Measurements from ENCODE around the gene CLIC4.
"Not testable (repeated sequence)": the region's sequence is repeated elsewhere in the genome, so short reads cannot be mapped to it uniquely, and the experiment has no call there.

The CLIC4 gene

DNA sequence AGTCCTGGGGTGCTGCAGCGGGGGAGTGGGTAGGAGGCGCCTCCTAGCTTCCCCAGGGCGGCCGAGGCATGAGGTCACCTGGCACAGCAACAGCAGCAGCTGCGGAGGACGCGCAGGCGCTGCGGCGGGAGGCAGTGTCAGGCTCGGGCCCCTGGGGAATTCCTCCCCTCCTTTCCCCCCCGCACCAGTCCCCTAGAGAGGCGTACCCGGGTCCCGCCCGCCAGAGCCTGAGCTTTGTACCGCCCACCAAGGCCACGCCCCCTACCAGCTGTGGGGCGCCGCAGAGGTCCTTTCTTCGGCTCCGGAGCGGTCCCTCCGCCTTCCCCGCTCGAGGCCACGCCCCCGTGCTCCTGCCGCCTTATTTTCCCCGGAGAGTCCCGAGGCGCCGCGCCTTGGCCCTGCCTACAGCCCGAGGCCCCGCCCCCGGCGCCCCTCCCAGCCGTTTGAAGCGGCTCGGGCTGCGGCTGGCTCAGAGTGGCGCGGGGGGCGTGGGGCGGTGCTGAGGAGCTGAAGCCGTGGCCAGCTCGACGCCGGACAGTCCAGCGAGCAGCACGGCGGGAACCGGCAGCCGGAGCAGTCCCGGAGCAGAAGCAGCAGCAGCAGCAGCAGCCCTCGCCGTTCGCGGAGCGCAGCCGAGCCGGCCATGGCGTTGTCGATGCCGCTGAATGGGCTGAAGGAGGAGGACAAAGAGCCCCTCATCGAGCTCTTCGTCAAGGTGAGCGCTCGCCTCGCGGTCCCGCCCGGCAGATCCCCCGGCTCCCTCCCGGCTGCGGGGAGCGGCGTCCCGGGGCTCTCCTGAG is at the start of gene CLIC4:
CLIC4 (plus strand) TSS at position 537 of the 800 bp plus-strand sequence; CDS start at position 644, 107 bp downstream.
- DNase-seq = peak; percentile 99

DNA sequence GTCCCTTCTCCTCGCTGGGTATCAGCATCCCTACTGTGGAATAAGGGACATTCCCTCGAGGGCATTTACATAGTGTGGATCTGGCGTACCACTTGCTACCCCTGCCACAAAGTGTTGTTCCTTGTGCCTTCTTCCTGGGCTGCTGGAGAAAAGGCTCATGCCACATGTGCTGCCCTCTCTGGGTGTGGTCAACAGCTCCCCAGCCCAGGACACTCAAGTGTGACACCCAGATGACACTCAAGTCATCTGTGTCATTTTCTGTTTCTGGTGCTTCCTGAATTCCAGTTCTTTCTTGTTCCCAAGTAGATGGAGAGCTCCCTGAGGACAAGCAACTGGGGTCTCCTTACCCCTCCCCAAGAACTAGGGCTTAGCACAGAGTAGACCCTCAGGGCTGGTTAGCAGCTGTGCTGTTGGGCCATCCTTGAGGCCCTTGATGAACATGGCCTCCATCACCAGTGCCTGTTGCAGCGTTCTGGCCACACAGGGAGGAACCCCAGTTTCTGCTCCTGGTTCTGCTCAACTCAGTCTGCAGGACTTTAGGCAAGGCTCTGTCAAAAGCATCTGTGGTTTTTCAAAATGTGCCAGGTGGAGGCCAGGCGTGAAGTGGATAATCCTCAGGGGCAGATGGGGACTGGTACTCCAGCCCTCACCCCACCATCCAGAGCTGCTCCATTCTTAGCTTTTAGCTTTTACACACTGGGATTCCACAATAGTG is 49.0 kb upstream of the CLIC4 start:
- no peak for DNase-seq

DNA sequence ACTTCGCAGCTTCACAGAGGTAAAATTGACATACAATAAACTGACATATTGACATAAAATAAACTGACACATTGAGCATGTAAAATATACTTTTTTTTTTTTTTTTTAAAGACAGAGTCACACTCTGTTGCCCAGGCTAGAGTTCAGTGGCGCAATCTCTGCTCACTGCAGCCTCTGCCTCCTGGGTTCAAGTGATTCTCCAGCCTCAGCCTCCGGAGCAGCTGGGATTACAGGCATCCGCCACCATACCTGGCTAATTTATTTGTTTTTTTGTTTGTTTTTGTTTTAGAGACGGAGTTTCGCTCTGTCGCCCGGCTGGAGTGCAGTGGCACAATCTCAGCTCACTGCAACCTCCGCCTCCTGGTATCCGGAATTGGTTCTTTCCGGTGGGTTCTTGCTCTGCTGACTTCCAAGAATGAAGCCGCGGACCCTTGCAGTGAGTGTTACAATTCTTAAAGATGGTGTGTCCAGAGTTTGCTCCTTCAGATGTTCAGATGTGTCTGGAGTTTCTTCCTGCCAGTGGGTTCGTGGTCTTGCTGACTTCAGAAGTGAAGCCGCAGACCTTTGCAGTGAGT is 48.4 kb upstream of the CLIC4 start:
- DNase-seq = no peak

DNA sequence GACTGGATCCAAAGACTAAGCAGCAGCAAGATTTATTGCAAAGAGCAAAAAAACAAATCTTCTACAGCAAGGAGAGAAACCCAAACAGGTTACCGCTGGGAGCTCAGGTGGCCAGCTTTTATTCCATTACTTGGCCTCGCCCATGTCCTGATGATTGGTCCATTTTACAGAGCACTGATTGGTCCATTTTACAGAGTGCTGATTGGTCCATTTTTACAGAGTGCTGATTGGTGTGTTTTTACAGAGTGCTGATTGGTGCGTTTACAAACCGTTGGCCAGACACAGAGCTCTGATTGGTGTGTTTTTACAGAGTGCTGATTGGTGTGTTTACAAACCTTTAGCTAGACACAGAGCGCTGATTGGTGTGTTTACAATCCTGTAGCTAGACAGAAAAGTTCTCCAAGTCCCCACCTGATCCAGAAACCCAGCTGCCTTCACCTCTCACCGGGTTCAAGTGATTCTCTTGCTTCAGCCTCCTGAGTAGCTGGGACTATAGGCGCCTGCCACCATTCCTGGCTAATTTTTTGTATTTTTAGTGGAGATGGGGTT is 47.7 kb upstream of the CLIC4 start:
- DNase-seq = not testable (repeated sequence)

DNA sequence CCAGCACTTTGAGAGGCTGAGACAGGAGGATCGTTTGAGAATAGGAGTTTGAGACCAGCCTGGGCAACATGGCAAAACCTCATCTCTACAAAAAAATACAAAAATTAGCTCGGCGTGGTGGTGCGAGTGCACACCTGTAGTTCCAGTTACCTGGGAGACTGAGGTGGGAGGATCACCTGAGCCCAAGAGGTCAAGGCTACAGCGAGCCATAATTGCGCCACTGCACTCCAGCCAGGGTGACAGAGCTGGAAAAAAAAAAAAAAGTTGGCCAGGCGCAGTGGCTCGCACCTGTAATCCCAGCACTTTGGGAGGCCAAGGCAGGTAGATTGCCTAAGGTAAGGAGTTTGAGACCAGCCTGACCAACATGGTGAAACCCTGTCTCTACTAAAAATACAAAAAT is 46.9 kb upstream of the CLIC4 start:
- DNase-seq = not testable (repeated sequence)

DNA sequence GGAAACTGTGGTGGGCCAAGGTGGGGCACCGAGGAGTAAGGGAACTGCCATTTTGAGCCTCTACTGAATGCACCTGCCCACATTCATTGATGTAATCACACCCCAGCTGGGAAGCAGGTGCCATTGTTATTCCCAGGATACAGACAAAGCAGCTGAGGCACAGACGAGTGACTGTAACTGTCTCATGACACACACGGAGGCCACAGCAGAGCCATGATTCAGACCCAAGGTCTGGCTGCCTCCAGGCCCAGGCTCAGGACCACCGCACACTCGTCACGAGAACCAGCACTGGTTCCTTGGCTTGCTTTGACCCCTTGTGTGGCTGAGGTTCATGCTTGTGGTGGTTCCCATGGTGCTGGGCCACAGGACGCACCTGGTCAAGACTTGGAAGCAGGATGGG is 45.6 kb upstream of the CLIC4 start:
- DNase-seq = no peak

DNA sequence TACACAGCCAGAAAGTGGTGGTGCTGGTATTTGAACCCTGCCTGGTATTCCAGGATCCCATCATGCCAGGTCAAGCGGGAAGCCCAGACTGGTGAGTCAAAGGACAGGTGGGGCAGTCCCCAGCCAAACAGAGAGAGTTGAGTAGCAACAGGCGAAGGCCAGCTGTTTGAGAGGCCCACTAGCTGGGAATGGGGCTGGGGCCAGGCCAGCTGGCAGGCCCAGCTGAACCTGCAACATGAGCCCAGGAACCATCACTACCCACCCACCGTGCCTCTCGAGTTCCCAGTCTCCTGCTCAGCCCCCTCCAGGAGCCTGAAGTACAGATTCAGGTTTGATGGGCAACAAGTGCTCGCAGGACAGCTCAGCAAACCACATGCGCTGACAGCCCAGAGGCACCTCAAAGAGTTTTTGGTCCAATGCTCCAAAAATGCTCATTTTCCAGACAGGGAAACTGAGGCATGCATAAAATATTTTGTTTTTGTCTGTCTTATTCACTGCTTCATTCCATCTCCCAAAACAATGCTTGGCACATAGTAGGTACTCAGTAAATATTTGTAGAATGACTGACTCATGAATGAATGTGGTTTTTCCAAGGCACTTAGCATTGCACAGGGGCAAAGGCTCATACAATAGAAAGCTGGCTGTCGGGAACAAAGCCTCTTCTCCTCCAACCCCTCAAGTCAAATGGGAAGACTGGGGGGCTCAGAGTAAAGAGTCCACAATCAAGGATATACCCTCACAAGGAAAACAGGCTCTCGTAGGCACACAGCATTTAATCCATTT is 42.5 kb upstream of the CLIC4 start:
- DNase-seq = no peak

DNA sequence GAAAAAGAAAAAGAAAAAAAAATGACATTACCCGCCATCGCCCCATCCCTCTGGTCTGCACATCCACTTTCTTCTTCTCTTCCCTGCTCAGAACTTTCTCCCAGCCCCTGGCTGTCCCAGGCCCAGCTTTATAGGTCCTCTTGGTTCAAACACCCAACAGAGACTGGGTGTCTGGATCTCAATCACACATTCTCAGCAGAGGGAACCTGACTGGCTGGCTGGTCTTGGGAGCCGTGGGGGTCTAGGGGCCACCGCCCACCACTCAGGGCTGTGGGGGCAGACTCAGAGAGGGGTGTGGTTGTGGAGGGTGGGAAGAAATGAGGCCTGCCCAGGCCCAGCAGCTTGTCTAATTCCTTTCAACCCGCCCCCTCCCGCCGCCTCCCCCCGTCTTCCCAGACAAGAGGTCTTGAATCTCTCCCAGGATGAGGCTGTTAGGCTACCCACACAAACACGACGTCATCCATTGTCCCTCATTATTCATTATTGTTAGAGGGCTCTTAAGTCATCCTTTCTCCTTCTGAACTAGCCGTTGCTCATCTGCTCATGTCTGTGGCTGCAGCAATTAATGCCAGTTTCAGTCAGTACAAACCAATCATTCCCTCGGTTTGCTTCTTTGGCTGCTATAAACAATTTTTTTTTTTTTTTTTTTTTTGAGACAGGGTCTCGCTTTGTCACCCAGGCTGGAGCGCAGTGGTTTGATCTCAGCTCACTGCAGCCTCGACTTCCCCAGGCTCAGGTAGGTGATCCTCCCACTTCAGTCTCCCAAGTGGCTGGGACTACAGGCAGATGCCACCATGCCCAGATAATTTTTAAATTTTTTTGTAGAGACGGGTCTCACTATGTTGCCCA is 40.6 kb upstream of the CLIC4 start:
- DNase-seq = no peak

DNA sequence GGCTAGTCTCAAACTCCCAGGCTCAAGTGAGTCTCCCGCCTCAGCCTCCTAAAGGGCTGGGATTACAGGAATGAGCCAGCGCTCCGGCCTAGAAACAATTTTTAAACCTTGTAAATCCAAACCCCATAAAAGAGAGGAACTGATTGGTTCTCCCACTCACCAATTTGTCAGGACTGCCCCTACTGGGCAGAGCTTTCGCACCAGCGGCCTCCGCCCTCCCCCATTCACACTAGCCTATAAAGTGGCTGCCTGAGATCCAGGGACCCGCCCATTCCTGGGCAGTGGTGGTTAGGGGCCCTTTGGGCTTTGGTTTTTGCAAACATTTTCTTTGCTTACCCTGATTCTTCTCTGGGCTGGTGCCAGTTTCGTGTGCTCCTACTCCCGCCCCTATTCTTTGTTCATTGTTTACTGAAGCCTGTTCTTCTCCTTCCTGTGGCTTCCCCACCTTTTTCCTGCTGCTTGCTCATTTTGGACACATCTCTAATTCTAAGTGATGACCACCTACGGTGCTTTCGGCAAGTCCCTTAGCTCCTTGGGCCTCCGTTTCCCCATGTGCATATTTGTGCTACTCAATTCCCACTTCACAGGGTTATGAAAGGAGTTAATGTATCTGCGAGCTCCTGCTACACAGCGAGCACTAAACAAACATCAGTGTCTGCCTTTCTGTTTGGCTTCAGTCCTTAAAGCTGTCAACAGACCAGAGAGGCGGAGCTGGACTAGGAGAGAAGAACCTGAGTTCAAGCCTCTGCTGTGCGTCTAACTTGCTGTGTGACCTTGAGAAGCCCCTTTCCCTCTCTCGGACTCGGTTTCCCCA is 39.8 kb upstream of the CLIC4 start:
- peak; percentile 44 for DNase-seq

DNA sequence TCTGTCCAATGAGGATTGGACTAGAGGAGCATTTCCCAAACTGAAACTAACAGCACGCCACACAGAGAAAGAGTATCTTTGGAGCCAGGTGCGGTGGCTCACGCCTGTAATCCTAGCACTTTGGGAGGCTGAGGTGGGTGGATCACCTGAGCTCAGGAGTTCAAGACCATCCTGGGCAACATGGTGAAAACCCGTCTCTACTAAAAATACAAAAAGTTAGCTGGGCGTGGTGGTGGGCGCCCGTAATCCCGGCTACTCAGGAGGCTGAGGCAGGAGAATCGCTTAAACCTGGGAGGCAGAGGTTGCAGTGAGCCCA is 39.2 kb upstream of the CLIC4 start:
- DNase-seq = not testable (repeated sequence)

DNA sequence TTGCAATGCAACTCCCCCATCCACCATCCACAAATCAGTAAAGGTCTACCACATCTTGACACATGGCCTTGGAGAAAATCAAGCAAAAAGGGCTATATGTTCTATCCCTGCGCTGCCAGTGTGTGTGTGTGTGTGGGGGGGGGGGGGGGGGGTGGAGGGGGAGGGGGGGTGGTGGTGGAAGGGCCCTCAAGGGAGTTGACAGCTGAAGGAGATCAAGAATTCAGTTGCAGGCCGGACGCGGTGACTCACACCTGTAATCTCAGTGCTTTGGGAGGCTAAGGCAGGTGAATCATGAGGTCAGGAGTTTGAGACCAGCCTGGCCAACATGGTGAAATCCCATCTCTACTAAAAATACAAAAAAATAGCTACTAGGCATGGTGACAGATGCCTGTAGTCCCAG is 37.6 kb upstream of the CLIC4 start:
- no peak for DNase-seq

DNA sequence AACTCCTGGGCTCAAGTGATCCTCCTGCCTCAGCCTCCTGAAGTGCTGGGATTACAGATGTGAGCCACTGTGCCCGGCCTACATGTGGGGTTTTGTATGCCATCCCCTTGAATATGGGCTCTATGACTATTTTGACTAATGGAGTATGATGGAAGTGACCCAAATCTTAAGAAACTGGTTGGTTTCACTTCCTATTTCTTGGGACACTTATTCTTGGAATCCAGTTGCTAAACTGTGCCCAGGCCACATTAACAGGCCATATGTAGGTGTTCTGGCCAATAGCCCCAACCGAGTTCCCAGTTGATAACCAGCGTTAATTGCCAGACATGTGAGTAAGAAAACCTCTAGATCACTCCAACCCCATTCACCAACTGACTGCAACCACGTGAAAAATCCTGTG is 36.3 kb upstream of the CLIC4 start:
- DNase-seq = no peak

DNA sequence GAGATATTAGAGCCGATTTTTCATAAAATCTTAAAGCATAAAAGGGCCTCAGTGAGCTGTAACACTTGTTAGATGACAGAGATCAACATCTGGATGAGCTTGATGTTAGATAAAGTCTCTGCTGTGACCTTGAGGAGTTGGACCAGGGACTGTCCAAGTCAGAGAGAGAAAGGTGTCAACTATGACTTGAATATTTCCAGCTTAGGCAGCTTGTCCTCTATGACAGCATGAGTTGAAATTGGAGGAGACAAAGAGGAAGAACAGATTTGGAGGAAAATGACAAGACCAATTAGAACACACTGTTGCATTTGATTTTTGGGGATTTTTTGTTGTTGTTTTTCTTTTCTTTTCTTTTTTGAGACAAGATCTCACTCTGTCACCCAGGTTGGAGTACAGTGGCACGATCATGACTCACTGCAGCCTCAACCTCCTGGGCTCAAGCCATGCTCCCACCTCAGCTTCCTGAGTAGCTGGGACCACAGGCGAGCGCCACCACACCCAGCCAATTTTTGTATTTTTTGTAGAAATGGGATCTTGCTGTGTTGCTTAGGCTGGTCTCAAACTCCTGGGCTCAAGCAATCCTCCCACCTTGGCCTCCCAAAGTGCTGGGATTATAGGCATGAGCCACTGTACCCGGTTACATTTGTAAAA is 35.3 kb upstream of the CLIC4 start:
- DNase-seq = peak; percentile 40

DNA sequence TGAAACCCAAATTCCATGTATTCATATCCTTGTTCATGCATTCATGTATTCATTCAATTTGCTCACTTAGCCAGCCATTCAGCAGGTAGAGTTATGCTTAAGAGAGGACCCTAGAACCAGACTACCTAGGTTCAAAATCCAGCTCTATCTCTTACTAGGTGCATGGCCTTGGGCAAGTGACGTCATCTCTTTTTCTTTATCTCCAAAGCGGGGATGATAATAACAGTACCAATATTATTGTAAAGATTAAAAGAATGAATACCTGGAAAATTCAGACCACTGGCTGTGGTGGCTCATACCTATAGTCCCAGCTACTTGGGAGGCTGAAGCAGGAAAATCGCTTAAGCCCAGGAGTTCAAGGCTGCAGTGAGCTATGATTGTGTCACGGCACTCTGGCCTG is 33.9 kb upstream of the CLIC4 start:
- no peak for DNase-seq

DNA sequence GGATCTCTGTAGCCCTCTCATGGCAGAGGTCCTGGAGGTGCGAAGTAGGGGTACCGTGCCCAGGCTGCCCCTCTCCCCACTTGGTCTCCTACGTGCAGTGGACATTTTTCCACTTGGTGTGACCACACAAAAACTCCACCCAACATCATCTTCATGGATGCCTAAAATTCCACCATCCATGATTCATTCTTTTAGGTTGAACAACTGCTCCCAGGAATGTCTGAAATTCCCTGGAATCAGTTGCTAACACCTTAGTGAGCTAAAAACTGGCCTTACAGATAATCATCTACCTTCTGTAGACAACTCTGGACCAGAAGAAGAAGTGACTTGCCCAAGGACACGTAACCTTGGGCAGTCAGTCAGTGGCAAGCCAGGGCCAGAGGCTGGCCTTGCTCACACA is 32.1 kb upstream of the CLIC4 start:
- no peak for DNase-seq

DNA sequence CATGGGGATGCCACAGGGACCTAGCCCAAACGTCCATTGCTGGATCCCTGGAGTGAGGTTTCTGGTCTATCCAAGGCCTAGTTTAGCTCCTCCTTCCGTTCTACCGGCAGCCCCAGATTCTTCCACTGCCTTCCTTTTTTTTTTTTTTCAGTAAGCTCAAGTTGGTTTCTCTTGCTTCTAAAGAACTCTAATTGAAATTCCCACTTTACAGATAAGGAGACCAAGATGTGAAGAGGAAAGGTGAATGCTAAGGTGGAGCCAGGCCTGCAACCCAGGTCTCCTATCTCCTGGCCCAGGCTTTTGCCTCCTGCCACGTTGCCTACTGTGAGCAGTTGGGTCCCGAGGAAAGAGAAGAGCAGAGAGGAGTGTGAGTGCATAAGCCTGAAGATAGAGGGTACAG is 31.5 kb upstream of the CLIC4 start:
- DNase-seq = no peak

DNA sequence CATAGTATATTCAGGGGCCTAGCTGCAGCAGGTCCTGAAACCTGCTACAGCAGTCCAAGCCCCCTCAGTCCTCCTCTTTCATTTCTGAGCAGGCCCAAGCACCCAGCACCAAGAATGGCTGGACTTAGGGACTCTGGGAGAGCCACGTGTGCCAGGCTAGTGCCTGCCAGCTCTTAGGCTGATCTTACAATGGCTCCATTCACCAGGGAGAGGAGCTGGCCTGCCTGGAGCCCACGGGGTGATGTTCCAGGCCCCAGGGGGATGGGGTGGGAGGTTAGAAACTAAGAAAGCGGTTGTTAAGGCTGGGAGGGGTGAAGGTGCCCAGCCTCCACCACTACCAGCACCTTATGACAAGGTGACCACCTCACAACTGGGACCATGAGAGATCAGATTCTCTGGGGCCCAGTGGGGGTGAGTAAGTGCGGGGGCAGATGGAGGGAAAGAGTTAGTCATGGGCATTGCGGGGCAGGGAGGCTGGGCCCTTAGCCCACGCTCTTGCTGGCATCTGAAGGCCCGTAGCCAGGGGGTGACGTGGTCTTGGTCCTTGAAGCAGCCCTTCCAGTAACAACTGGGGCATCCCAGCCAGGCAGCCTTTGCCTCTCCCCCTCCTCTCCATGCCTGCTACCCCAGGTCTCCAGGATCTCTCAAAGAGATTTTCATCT is 30.3 kb upstream of the CLIC4 start:
- DNase-seq = no peak

DNA sequence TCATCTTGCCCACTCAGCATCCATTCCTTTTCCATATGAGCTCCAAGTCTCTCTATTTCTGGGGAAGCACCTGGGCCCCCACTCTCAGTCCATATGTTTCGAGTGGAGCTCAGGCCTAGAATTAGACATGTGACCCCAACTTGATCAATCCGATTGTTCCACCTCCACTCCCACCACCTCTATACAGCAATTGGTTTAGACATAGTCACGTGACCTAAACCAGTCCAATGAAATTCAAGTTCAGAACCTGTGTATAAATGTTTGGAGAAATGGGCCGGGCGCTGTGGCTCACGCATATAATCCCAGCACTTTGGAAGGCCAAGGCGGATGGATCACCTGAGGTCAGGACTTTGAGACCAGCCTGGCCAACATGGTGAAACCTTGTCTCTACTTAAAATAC is 29.6 kb upstream of the CLIC4 start:
- no peak for DNase-seq

DNA sequence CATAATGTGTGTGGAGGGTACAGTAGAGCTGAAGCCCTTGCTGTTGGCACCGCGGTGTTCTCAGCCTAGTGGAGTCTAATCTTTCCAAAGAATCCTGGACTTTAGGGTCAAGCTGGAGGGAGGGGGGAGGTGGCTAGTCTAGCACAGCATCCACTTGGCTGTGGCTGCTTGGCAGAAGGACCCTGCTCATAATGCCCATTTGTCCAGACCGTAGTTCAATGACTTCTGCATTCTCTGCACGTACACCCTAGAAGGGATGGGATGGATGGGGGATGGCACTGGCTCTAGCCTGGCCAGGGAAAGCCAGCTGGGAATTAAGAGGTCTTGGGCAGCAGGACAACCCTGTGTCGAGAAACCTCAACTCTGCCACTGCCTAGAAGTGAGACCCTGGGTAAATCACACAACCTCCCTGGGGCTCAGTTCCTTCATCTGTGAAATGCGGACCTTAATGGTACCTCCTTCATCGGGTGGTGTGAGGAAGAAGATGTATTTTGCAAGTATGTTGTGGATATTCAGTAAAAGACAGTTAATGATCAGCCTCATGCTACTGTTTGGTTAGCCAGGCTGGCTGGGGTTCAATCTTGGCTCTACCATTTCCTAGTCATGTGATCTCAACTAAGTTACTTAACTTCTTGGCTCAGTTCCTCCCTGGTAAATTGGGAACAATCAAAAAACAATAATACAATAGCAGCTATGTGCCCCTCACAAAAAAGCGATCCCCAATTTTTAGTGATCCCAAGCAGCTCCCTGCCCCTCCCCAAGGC is 27.2 kb upstream of the CLIC4 start:
- DNase-seq = no peak

Measured in activated CD4-positive, alpha-beta T cell treated with anti-CD3 and anti-CD28 coated beads, Interleukin-2, Interleukin-6, amounts not matched to agents 100 ng/mL and 50 ng/mL, durations not matched to agents 16 hours and 8 hours (primary cell).